H1 (cell line): Measurements from ENCODE around the gene LIFR. TPM values are rescaled to one million over a fixed set of nuclear protein-coding genes. Genes with fewer than 3 reads are reported as not detected.

Experiments used
- ATF2 ChIP-seq: IDR thresholded peaks from 2 replicates; pipeline ENCODE4 v1.6.1; 2012; ENCODE audit warnings: low read length, inconsistent platforms
- CBX8 ChIP-seq: fragments of 300-800, 300-1000 bp; sonication (generic); IDR thresholded peaks from 2 replicates; pipeline ENCODE4 v1.7.1; 2016; ENCODE audit warnings: low read depth, low read length, borderline replicate concordance
- CHD7 ChIP-seq: fragments of 300-600 bp; sonication (generic); IDR thresholded peaks from 2 replicates; pipeline ENCODE4 v1.7.1; 2012; ENCODE audit warnings: low read length, moderate library complexity, mild to moderate bottlenecking, inconsistent platforms; ENCODE audit not compliant: insufficient replicate concordance
- CTCF ChIP-seq, 3 experiments: IDR thresholded peaks; 1 replicate in 2 of 3; 2 replicates in 1 of 3; pipeline versions ENCODE4 v1.5.1 to v1.6.1; 2011; ENCODE audit warnings: low read length in 3 of 3, mild to moderate bottlenecking in 3 of 3, inconsistent platforms in 2 of 3, low read depth in 1 of 3, moderate library complexity in 1 of 3; ENCODE audit not compliant: insufficient read depth in 1 of 3; ENCODE audit errors: control extremely low read depth in 1 of 3
- SP2 ChIP-seq: IDR thresholded peaks from 2 replicates; pipeline ENCODE4 v1.6.1; 2012; ENCODE audit warnings: mild to moderate bottlenecking, low read length, inconsistent platforms
- TAF1 ChIP-seq: IDR thresholded peaks from 2 replicates; pipeline ENCODE4 v1.6.1; 2011; ENCODE audit warnings: mild to moderate bottlenecking, low read depth, low read length
- polyA plus RNA-seq, 7 experiments: library from polyadenylated mRNA; depleted of rRNA in 3 of 7; stranded (reverse) in 5 of 7; unstranded in 2 of 7; fragments of >200 nt in 5 of 7; fragments of 200-250 nt in 2 of 7; gene quantifications; 1 replicate in 5 of 7; 2 replicates in 1 of 7; 4 replicates in 1 of 7; pipeline versions ENCODE4 v1.2.1 to v1.2.3, GENCODE V29; 2011 to 2013; ENCODE audit warnings: missing spikeins in 2 of 7, mixed read lengths in 2 of 7
- total RNA-seq: library from RNA; stranded (reverse); fragmentation: NEBNext Ultra II Directional; extraction: Animal tissue kit (Norgen Biotek cat#: 25700); gene quantifications from 2 replicates; pipeline ENCODE4 v1.2.1, GENCODE V29; 2021

The LIFR gene
- total and polyA plus RNA-seq, 2 of the 8 experiments (the other 6 are each of a cell fraction or from before 2014, with no cell fraction given): 2.0 to 18.9 TPM

- TF ChIP-seq ATF2 (no peak), CHD7 (no peak), CBX8 (no peak), TAF1 (no peak), CTCF (IDR thresholded peaks at IDR 0.05; ENCODE audit: control extremely low read depth in 1 of 3, insufficient read depth in 1 of 3, low read depth in 1 of 3, low read length in 3 of 3) (no peak), SP2 (no peak)
Observed at GRCh38 chr5:38598994-38599617, 42.7 kb upstream of the LIFR start (continued).
